Occipital lobe (tissue), 2 donors: Measurements from ENCODE around the gene IPP. TPM values are rescaled to one million over a fixed set of nuclear protein-coding genes. Genes with fewer than 3 reads are reported as not detected.
"Not testable (repeated sequence)": the region's sequence is repeated elsewhere in the genome, so short reads cannot be mapped to it uniquely, and the experiment has no call there.

Experiments
- DNase-seq: peaks from one replicate; lab custom pipeline; 2025; lab: John Stamatoyannopoulos, UW
- total RNA-seq: library from RNA; depleted of rRNA; stranded (reverse); fragments of >200 nt; gene quantifications from one replicate; pipeline ENCODE4 v1.2.3, GENCODE V29; 2014

IPP gene
- total RNA-seq, 1 donor from 2014 or later = 14.7 TPM

DNA sequence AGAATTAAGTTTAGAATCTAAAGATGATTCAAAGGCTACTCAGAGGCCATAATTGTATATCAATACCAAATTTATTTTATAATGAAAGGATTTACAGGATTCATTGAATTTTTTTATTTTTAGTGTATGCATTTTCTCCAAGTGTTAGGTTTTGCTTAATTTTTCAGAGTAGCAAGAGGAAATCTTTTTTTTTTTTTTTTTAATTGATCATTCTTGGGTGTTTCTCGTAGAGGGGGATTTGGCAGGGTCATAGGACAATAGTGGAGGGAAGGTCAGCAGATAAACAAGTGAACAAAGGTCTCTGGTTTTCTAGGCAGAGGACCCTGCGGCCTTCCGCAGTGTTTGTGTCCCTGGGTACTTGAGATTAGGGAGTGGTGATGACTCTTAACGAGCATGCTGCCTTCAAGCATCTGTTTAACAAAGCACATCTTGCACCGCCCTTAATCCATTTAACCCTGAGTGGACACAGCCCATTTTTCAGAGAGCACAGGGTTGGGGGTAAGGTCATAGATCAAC lies 10.8 kb downstream of the IPP start:
- DNase-seq = not testable (repeated sequence)

GRCh38 chr1:45739137-45739536 lies 11.3 kb downstream of the IPP start:
- DNase-seq = no peak

GRCh38 chr1:45730780-45731319 lies 19.6 kb downstream of the IPP start:
- DNase-seq = no peak

DNA sequence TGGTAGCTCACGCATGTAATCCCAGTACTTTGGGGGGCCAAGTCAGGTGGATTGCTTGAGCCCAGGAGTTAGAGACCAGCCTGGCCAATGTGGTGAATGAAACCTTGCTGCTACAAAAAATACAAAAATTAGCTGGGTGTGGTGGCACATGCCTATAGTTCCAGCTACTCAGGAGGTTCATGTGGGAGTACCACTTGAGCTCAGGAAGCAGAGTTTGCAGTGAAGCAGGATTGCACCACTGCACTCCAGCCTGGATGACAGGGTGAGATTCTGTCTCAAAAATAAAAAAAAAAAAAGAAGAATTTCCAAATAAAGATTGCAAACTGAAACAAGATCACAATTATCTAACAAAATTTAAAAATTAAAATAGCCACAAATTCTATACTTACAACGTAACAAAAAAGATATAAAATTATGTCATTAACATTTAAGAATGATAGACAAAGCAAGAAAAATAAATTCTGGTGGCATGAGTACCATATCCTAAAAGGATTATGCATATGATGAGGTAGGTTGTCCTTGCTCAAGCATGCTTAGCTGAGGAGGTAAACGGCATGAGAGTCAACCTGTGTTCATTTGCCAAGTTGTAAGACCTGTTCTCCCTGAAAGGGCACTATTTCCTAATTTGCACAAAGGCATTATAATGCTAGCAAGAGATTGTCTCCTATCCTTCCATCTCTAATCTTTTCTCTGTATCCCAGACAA lies 20.2 kb downstream of the IPP start:
- DNase-seq = no peak

GRCh38 chr1:45726007-45726406 lies 24.4 kb downstream of the IPP start:
- not testable (repeated sequence) for DNase-seq

DNA sequence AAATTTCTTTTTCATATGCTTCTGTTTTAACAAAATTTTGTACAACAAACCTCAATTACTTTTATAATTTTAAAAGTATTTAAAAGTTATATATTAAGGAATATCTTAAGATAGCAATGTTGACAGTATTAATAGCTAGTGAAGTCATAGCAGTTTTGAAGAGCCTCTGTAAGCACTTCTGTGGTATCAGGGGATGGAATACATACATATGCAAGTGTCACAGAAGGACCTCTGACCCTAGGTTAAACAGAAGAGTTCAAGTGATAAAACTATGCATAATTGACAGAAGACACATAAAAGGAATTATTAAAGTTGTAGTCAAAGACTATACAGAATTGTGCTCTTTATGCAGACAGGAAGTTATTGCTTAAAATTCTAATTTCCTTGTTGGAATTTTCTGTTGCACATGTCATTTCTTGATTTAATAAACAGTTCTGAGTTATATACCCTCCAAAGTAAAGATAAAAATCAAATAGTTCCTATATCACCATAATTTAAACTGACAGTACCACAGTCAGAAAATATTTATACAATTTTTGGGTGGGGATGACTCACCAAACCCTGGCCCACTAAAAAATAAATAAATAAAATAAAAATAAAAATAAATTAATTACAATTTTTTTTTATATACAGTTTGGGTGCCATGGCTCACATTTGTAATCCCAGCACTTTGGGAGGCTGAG lies 27.1 kb downstream of the IPP start:
- no peak for DNase-seq

DNA sequence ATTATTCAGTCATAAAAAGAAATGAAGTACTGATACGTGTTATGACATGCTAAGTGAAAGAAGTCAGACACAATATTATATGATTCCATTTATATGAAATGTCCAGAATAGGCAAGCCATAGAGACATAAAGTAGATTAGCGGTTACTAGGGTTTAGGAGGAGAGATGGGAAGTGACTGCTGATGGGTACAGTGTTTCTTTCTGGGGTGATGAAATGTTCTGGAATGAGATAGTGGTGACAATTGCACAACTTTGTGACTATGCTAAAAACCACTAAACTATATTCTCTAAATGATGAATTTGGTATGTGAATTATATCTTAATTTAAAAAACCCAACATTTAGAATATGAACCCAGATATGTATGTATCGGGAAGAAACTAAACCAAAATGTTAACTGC lies 27.6 kb downstream of the IPP start:
- DNase-seq = no peak

DNA sequence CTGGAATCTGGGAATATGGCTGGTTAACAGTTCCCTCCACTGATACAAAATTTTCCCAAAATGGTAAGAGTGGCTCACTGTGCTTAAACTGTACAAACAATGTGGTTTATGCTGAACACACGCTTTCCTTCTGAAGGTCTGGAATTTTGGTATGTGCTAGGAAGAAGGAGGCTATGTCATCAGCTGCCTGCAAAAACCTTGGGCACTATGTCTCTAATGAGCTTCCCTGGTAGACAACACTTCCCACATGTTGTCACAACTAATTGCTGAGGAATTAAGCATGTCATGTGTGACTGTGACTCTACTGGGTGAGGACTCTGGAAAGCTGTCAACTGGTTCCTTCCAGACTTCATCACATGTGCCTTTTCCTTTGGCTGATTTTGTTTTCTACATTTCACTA lies 29.2 kb downstream of the IPP start:
- no peak for DNase-seq

DNA sequence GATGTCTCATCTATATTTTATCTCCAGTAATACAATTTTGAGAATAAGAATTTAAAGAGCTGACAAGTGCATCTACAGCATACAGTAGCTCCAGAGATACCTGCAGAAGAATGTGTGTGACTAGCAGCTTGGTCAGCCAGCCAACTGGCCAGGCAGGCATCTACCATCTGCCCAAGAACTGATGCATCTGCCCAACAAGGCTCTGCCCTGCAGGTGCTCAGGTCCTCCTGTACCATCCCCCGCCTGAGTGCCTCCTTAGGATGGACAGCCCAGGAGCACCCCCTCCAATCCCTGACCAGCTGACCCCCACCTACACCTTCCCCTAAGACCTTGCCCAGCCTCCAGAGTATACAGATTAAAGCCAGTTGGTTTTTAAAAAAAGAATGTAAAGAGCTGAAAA lies 32.2 kb downstream of the IPP start:
- DNase-seq = no peak

GRCh38 chr1:45717386-45717785 lies 33.1 kb downstream of the IPP start:
- not testable (repeated sequence) for DNase-seq

GRCh38 chr1:45716700-45717099 lies 33.8 kb downstream of the IPP start:
- DNase-seq = no peak

DNA sequence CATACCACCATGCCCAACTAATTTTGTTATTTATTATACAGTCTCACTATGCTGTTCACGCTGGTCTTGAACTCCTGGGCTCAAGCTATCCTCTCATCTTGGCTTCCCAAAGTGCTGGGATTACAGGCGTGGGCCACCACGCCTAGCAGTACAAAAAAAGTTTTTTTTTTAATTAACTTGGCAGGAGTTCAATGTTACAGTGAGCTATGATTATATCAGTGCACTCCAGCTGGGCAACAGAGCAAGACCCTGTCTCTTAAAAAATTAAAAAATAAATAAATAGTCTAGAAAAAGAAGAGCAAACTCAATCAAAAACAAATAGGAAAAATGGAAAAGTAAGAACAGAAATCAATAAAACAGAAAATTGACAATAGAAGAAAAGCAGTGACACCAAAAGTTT lies 36.7 kb downstream of the IPP start:
- no peak for DNase-seq

GRCh38 chr1:45704637-45705036 lies 45.8 kb downstream of the IPP start:
- no peak for DNase-seq

DNA sequence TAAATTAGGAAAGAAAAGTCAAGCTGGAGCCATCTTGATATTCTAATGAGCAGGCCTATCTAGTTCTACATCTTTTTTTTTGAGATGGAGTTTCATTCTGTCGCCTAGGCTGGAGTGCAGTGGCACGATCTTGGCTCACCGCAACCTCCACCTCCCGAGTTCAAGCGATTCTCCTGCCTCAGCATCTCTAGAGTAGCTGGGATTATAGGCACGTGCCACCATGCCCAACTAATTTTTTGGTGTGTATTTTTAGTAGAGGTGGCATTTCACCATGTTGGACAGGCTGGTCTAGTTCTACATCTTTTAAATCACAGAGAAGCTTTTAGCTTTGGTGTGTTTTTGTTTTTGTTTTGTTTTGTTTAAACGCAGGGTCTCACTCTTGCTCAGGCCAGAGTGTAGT lies 55.6 kb downstream of the IPP start:
- no peak for DNase-seq

- not testable (repeated sequence) for DNase-seq
These were observed 56.6 kb downstream of the IPP start for GRCh38 chr1:45693811-45694210.

DNA sequence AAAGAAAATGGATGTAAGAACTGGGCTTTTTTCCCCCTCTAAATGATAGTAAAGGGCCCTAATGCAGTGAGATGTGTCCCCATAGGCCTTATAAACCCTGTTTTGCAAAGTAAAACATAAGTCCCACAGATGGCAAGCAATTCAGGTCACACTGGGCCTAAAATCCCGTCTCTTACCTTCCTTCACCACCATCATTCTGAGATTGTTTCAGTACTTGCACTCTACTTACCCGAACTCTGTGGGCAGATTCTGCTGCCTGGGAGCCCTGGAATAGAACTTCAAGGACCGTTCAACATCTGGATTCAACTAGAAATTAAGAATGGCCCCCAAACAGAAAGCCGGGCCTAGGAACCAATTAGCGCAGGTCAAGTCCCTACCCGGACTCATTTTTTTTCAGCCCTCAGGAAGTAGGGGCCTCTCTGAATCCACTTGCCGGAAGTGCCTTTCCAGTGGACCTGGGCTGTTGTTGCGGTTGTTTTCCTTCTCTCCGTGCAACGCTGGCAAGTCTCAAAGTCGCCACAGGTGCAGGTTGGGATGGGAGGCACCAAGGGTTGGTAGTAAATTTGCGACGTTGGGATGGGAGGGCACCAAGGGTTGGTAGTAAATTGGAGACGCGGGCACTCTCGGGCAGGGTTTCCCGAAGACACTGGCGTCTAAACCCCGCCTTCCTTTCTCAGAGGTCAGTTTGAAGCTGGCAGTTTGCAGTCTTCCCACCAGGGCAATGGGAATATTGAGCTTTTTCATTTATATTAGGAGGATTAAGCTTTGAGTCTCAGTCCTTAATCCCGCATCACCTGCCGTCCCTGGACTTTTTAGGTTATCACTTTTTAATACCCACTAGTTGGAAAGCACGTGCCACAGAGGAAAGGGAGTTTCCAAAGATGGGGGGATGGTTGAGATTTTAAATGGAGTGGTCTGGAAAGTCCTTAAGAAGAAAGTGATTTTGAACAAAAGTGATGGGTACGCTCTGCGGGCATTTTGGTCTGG lies 62.4 kb downstream of the IPP start, which contains the start of gene TMEM69:
TMEM69 (plus strand) TSS at position 428 of the 987 bp plus-strand sequence. CDS start 2,888 bp downstream, outside the sequence.
- peak; percentile 71 for DNase-seq

DNA sequence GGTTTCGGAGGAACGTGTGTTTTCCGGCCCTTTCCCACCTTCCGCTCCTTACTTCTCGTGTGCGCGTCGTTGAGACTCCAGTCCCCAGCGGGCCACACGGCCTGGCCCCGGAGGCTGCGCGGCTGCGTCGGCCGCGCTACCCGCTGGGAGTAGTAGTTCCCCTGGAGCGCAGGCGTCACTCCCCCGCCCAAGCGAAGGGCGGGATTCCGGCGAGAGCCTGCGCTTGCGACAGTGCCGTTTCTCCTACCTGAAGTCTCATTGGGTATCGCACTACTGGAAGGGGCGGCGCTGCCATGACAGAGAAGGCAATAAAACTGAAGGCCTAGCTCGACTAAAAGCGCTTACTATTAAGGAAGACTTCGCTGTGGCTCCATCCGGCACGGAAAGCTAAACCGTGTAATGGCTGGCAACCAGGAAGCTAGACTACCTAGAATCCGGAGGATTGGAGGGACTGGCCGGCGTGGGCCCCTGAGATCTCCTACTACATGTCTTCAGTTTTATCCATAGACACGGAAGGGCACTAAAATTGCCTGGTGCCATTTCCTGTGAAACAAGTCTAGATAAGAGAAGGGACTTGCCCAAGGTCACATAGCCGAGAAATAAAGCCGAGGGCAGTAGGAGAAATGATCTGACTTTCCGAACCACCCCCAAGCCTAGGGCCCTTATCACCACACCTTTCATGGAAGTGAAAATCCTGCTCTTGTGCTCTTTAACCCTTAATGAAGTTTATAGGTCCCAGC lies 63.3 kb downstream of the IPP start:
- DNase-seq = peak; percentile 97

- DNase-seq = peak; percentile 95
These were observed 64.0 kb downstream of the IPP start, which contains the start of gene GPBP1L1 for GRCh38 chr1:45686288-45687013. Gene GPBP1L1 (minus strand): TSS chr1:45686533. CDS start chr1:45659087, 27,446 bp downstream.

GRCh38 chr1:45686015-45686287 lies 64.5 kb downstream of the IPP start:
- DNase-seq = peak; percentile 51
